GM12892 (cell line): ENCODE data around the gene RNU1-1. TPM values are rescaled to one million over a fixed set of nuclear protein-coding genes. Genes with fewer than 3 reads are reported as not detected.
"Not testable (repeated sequence)": the region's sequence is repeated elsewhere in the genome, so short reads cannot be mapped to it uniquely, and the experiment has no call there.

ENCODE experiments used
- DNase-seq: peaks from one replicate; pipeline ENCODE4 v3.0.0; 2011; ENCODE audit not compliant: insufficient read length
- FAIRE-seq: peaks from 2 replicates; lab custom pipeline; 2011; peaks lifted over from hg19 to GRCh38; lab: Jason Lieb, UNC
- polyA plus RNA-seq: library from polyadenylated mRNA; unstranded; fragments of >200 nt; gene quantifications from one replicate; pipeline ENCODE4 v1.2.1, GENCODE V29; 2012; ENCODE audit warnings: missing spikeins, inconsistent platforms; ENCODE audit not compliant: missing spikeins

Gene RNU1-1
- polyA plus RNA-seq = 139 TPM

DNA sequence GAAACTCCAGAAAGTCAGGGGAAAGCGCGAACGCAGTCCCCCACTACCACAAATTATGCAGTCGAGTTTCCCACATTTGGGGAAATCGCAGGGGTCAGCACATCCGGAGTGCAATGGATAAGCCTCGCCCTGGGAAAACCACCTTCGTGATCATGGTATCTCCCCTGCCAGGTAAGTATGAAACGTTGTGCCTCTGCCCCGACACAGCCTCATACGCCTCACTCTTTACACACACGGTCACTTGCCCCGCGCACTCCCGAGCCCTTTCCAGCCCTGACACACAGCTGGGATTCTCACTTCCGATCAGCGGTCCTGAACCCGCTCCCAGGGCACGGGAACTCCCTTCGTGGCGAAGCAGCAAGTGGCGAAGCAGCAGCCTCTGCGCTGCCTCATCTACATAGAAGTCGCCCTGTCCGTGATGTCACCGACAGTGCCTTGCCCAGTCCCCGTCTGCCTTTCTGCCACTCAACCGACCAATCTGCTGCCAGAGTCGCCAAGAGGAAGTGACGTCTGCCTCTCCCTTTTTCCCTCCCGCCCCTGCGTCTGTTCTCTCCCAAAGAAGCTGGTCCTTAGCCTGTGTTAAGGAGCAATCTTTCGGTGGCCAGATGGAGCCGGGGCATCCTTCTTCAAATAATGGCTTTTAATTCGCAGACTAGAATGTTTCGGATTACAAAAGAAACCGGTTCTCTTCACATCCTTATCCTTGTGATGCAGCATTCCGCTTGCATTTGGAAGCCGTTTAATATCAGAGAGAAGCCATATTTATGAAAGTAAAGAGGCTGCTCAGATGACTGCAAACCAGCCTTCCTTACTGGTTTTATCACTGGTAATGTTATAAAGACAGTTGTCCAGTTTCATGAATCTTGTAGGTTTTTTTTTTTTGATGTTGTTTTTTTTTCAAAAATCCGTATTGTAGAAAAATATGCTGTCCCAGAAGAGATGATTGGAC lies at the start of gene RNU1-1:
TSS of gene RNU1-1 (minus strand) at position 179 of the 949 bp plus-strand sequence.
- DNase-seq, FAIRE-seq: not testable (repeated sequence)

DNA sequence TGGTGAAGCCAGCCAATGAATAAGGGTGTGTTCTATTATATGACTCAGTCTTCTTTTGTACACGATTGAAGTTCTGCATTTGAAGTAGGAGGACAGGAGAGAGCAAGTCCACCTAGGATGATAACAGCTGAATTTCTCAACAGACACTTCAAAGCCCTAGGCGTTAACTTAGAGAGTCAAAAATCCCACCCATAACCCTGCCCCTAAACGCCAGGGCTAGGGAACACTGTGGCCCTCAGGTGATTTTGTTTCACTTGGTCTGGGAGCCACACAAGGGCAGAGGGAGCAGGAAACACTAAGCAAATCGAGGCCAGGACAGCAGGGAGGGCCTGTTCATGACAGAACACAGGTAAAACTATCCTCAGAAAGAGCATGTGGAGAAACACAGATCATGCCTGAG lies 47.0 kb upstream of the RNU1-1 start:
- not testable (repeated sequence) for DNase-seq, FAIRE-seq

DNA sequence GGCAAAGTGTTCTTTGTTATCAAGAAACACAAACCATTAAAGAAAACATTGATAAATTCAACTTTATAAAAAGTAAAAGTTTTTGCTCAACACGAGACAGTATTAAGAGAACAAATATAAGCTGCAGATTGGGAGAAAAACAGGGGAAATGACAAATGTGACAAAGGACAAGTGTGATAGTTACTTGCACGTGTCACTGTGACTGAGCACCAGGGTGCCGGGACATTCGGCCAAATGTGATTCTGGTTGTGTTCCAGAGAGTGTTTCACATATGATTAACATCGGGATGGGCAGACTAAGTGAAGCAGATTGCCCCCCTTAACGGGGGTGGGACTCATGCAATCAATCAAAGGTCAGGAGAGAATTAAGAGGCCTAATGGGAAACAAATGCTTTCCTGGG lies 46.4 kb upstream of the RNU1-1 start:
- DNase-seq, FAIRE-seq: not testable (repeated sequence)

DNA sequence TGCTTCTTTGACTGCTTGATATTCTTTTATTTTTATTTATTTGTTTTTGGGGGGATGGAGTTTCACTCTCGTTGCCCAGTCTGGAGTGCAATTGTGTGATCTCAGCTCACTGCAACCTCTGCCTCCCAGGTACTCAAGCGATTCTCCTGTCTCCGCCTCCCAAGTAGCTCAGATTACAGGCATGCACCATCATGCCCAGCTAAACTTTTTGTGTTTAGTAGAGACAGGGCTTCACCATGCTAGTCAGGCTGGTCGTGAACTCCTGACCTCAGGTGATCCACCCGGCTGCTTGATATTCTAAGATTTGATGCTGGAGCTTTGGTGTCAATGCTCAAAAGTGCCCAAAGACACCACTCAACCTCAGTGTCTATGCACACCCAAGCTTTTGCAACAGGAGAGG lies 45.6 kb upstream of the RNU1-1 start:
- DNase-seq, FAIRE-seq: not testable (repeated sequence)

DNA sequence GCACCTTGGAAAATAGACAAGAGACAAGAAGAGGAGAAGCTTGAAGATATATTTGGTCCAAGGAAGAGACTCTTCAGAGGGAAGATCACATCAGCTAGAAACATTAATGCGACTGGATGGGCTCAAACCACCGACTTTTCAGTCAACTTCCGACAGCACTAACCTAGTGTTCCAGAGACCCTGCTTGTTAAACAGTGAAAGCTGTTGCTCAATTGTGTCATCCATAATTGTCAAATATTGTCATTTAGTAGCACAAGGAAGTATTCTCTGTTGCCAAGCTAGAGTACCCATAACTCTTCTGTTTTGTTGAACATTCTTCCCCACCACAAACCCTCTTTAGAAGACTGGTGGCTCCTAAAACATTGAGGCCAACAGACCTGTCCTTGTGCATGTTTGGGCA lies 42.9 kb upstream of the RNU1-1 start:
- not testable (repeated sequence) for FAIRE-seq

DNA sequence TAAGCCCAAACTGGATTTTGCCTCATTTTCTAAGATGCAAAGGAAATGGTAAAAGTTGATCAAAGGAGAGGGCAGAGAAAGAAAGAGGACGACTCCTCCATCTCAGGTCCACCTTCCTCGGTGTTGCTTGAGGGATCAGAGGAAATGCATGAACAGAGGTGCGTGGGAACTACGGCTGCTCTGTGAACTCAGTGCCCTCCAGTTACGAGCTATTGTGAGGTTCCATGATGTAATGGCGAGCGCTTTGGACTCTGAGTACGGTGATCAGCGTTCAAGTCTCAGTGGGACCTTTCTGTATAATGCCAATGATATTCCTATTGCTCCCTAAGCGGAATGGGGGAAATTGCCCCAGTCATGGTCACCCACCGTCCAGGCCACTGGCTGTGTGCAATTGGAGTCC lies 39.2 kb upstream of the RNU1-1 start:
- FAIRE-seq, DNase-seq: not testable (repeated sequence)

More for the DNA sequence above, 42.9 kb upstream of the RNU1-1 start:
- DNase-seq = not testable (repeated sequence)

DNA sequence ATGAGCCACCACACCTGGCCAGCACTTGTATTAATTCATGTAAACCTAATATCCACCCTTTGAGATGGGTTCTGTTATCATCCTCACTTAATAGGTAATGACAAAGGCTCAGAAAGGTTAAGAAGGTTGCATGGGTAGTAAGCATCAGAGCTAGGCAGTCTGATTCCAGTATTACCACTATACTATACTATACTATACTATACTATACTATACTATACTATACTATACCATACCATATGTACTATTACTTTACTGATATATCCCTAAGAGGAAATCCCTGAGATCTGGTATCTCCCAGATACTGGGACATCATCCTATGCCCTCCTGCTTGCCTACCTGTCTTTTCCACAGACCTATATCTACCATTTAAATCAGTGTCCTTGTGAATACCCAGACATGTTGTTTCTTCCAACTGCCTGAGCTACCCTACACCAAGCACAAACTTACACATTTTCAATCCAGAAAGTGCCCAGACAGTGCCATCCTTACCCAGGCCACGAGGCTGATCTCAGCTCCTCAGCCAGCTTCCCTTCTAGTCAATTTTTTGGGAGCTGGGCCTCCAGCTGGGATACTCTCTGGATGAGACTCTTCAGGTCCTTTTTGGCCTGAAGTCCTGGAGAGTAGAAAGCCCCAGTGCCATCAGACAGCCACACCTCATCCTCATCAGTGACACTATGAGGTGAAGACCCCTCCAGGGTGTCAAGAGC lies 36.3 kb upstream of the RNU1-1 start:
- FAIRE-seq, DNase-seq: not testable (repeated sequence)

DNA sequence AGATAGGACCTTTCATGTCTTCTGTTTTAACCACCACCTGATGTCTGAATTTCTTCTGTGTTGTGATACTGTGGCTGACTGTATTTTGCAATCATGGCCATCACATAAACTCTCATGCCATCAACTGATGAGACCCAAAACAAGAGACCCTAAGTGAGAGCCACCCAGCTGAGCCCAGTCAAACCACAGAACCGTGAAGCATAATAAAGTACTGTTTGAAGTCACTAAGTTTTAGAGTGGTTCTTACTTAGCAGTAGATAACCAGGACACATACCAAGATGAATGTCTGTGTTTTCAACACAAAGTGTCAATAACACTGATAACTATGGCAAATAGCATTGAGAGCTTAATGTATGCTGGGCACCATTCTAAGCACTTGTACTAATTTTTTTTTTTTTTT lies 35.5 kb upstream of the RNU1-1 start:
- FAIRE-seq = not testable (repeated sequence)

DNA sequence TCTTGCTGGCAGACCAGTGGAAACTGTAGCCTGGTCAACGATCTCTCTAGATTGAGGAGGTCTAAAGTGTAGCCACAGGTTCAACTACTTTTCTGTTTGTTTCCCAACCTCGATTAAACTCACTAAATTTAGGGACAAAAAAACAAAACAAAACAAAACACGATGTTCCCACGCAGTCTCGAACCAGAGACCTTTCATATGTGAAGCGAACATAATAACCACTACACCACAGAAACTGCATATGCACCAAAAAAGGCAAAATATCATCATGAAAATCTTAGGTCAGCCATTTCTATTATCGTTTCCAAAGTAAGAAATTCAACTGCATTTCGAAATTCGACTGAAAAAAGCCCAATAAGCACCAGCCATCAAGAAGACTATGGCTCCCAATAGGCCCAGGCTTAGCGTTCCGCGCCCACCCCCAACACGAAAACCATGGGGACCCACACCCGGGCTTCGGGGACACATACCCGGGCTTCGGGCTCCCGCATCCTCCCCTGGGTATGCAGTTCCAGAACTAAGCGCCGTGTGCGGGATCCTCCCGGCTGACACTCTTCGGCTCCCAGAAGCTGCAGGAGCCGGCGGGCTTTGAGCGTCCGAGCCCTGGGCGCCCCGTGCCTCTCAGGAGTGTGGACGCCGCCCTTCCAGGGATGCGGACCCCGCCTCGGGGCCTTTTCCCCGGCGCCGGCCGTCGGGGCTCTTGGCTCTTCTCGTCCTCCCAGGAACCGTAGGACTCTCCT lies 33.6 kb upstream of the RNU1-1 start:
- not testable (repeated sequence) for FAIRE-seq, DNase-seq

More for the DNA sequence above, 35.5 kb upstream of the RNU1-1 start:
- not testable (repeated sequence) for DNase-seq

DNA sequence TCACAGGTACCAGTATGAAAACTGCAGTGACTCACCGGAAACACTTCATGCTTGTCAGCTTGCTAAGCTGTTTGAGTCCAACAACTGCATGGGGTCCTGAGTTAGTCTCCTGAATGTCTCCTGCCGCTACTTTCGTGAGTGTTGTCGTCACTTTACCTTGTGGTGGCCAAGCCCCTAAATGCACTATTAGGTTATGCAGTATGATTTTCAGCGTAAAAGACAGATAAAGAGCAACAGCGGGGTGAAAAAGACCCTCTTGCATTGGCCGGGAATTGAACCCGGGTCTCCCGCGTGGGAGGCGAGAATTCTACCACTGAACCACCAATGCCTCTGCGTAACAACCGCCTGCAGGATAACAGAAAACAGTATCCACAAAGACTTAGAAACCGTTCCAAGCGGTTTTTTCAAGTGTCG lies 31.6 kb upstream of the RNU1-1 start:
- not testable (repeated sequence) for FAIRE-seq, DNase-seq

DNA sequence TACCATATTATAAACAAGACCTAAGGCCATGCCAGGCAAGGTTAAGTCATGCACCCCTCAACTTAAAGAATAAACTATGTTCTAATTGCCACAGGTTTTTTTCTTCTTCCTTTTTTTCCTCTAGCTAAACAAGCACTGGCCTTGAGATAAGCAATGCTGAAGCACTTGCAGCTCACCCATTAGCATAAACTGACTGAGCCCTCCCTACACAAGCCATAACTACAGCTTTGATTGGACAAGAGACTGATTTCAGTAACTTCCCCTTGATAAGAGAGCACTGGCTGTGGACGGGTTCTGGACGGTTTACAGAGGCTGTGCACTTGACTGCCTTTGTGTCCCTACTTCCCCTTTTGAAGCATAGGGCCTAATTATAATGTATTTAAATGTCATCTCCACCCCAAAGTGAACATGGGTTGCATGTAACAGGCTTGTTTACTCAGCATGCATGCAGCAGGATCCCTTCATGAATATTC lies 26.4 kb upstream of the RNU1-1 start:
- not testable (repeated sequence) for FAIRE-seq, DNase-seq

DNA sequence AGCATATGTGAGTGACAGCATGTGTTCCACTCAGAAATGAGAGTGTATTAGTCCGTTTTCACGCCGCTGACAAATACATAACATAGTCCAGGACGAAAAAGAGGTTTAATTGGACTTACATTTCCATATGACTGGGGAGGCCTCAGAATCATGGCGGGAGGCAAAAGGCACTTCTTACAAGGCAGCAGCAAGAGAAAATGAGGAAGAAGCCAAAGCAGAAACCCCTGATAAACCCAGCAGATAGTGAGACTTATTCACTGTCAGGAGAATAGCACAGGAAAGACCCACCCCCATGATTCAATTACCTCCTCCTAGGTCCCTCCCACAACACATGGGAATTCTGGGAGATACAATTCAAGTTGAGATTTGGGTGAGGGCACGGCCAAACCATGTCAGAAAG lies 23.4 kb upstream of the RNU1-1 start:
- FAIRE-seq, DNase-seq: not testable (repeated sequence)

DNA sequence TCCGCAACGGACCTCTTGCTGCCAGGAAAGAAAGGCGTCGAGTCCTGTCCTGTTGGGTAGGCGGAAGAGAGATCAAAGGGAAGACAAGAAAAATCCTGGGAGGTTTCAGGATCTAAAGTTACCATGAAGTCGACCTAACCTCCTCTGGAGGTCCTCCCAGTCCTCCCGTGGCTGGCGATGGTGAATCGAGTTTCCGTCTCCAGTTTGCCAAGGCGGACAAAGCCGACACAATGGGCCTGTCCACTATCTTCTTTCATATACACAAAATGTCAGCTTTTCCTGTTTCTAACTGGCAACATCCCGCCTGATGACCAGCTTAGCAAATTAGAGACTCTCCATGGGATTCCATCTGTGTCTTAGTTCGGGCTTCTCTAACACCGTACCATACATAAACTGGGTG lies 22.7 kb upstream of the RNU1-1 start:
- not testable (repeated sequence) for DNase-seq, FAIRE-seq

DNA sequence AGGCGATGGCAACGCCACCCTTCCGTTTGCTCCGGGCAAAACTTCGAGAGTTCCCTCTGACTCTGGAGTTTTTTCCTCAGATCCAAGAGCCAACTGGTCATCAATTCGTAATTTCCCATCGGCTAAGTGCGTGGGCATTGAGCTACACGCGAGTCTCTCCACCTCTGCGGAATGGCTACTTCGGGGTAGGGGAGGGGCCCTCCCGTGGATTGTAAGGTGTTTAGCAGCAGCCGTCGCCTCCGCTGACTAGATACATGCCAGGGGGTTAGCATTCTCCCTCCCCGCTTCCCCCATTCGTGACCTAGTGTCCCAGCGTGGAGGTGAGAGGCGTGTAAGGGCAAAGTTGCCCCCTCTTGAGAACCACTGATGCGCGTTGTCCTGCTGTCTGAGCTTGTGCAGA lies 21.8 kb upstream of the RNU1-1 start:
- FAIRE-seq, DNase-seq: not testable (repeated sequence)

DNA sequence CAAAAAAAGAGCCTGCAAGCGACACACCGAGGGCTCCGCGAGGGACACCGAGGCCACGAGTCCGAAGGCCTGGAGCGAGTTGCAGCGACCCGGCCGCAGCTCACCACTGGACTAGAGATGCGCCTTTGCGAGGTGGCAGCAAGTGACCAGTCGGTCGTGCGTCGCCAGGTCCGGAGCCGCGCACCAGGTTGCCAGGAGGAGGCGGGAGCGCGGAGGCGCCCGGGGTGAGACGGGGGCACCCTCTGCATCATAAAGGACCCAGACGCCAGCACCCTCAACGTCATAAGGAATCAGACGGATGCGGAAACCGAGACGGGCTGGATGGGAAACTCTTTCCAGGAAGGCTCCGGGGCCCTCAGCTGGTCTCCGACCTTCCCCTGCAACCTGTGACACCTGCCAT lies 21.4 kb upstream of the RNU1-1 start:
- DNase-seq, FAIRE-seq: not testable (repeated sequence)

DNA sequence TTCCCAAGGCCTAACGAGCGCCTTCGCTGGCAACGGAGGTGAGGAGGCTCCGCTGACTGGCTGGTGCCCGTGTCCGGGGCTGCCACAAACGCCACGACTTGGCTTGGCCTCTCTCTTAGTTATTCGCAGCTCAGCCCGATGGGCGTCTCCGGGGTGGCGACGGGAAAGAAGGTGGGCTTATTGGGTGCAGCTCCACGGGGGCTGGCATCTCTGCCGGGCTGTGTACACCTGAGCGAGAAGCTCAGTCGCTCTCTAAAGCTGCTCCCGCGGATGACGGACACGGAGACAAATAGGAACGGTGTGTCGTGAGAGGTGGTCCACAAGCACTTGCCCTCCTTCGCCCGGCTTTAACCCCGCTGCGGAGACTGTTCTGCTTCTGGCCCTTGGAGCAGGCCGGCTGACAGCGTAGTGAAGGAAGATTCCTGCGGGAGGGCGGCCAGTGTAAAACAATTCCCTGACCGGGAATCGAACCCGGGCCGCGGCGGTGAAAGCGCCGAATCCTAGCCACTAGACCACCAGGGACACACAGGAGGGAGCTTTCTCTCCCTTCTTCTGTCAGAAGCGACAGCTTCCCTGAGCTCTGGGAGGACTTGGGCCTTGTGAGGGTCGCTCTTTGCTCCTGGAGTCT lies 20.9 kb upstream of the RNU1-1 start:
- not testable (repeated sequence) for FAIRE-seq

DNA sequence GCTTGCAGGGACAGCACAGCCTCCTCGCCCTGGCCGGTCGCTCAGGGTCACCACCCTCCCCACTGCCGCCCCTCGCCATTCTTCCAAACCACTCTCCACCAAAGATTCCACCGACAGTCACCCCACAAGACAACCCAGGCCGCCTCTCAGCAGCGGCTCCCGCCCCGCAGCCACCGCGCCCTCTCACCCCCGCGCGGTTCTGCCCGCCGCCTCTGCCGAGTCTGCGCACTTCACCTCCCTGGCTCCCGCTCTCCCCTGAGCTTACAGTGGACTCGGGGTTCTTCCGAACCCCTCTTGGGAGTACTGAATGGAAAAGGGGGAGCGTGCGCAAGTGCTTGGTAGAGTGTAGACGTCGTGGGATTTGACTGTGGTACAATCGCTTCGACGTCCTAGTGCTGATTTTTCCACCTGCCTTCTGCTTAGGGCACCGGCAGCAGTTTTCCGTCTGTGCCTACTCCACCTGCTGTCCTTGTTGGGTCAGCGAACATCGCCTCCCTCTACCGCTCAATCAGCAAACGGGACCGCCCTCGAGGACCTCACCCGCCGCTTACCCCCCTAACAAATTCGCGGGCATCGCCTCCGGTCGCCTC lies 20.2 kb upstream of the RNU1-1 start:
- DNase-seq, FAIRE-seq: not testable (repeated sequence)

More for the DNA sequence above, 20.9 kb upstream of the RNU1-1 start:
- not testable (repeated sequence) for DNase-seq

DNA sequence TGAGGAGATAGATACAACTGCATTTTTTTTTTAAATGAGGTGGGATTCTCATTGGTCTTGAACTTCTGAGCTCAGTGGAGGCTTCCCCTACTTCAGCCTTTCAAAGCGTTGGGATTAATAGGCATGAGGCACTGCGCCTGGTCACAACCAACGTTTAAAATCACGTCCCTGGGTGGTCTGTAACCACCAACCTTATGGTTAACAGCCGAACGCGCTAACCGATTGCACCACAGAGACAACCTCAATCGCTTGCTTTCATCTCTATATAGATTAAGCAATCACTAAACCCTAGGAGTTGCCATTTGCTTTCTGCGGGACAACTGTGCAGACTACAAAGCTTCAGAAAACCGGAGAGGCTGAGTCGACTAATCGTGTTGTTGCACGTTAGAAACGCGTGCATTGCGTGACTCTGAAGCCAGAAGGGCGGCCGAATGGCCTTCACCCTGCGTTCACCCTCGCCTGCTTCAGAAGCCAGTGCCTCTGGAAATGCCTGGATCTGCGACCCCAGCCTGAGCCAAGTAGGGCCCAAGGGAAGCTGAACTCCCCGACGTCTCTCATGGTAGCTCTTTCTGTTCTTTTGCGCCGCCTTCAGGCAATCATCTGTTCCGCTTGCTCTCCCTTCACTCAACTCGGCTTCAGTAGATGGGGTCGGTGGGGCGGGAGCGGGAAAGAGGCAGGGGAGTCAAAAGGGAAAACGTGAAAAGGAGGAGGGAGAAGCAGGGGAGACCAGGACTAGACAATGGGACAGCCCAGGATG lies 18.3 kb upstream of the RNU1-1 start:
- FAIRE-seq, DNase-seq: not testable (repeated sequence)
